HG03095 (cell line): ENCODE results near the gene SPTBN5.

Source experiments
- ATAC-seq: cut with Tn5 transposase; IDR thresholded peaks from one replicate; pipeline ENCODE4 v1.9.1; 2021; ENCODE audit warnings: moderate library complexity; ENCODE audit not compliant: unreplicated experiment

Gene SPTBN5

GRCh38 chr15:41893422-41894250, at the start of gene SPTBN5:
Gene SPTBN5 (minus strand): TSS chr15:41894053. CDS start chr15:41893497, 556 bp downstream.
- ATAC-seq = no peak

GRCh38 chr15:41942886-41943285, 49.0 kb upstream of the SPTBN5 start:
- no peak for ATAC-seq

- ATAC-seq = no peak
These were observed 48.0 kb upstream of the SPTBN5 start for GRCh38 chr15:41941644-41942415.

GRCh38 chr15:41940441-41940857, 46.6 kb upstream of the SPTBN5 start:
- ATAC-seq = no peak

GRCh38 chr15:41939986-41940385, 46.1 kb upstream of the SPTBN5 start:
- no peak for ATAC-seq

- no peak for ATAC-seq
These were observed 43.7 kb upstream of the SPTBN5 start for GRCh38 chr15:41937568-41937923.

- no peak for ATAC-seq
These were observed 43.1 kb upstream of the SPTBN5 start for GRCh38 chr15:41936649-41937567.

- no peak for ATAC-seq
These were observed 42.3 kb upstream of the SPTBN5 start for GRCh38 chr15:41936155-41936554.

GRCh38 chr15:41935566-41936020, 41.7 kb upstream of the SPTBN5 start:
- no peak for ATAC-seq

GRCh38 chr15:41934843-41935242, 41.0 kb upstream of the SPTBN5 start:
- ATAC-seq = no peak

- no peak for ATAC-seq
These were observed 39.9 kb upstream of the SPTBN5 start for GRCh38 chr15:41933771-41934170.

GRCh38 chr15:41933326-41933725, 39.5 kb upstream of the SPTBN5 start:
- ATAC-seq = no peak

- no peak for ATAC-seq
These were observed 38.8 kb upstream of the SPTBN5 start for GRCh38 chr15:41932511-41933289.

- ATAC-seq = no peak
These were observed 38.2 kb upstream of the SPTBN5 start for GRCh38 chr15:41932101-41932500.

- ATAC-seq = no peak
These were observed 37.0 kb upstream of the SPTBN5 start for GRCh38 chr15:41930867-41931222.

- ATAC-seq = no peak
These were observed 36.5 kb upstream of the SPTBN5 start for GRCh38 chr15:41930221-41930866.

- ATAC-seq = peak; percentile 76
These were observed 35.1 kb upstream of the SPTBN5 start for GRCh38 chr15:41928637-41929620.

- ATAC-seq = no peak
These were observed 34.2 kb upstream of the SPTBN5 start for GRCh38 chr15:41928100-41928499.

- ATAC-seq = no peak
These were observed 33.7 kb upstream of the SPTBN5 start for GRCh38 chr15:41927536-41927935.
